Measurements from ENCODE around the gene ZSCAN9. TPM values are rescaled to one million over a fixed set of nuclear protein-coding genes. Genes with fewer than 3 reads are reported as not detected.

Gene ZSCAN9
- total and polyA plus RNA-seq, 2 of the 13 experiments (the other 11 are each of a cell fraction or from before 2014, with no cell fraction given): 14.6 to 17.8 TPM

DNA sequence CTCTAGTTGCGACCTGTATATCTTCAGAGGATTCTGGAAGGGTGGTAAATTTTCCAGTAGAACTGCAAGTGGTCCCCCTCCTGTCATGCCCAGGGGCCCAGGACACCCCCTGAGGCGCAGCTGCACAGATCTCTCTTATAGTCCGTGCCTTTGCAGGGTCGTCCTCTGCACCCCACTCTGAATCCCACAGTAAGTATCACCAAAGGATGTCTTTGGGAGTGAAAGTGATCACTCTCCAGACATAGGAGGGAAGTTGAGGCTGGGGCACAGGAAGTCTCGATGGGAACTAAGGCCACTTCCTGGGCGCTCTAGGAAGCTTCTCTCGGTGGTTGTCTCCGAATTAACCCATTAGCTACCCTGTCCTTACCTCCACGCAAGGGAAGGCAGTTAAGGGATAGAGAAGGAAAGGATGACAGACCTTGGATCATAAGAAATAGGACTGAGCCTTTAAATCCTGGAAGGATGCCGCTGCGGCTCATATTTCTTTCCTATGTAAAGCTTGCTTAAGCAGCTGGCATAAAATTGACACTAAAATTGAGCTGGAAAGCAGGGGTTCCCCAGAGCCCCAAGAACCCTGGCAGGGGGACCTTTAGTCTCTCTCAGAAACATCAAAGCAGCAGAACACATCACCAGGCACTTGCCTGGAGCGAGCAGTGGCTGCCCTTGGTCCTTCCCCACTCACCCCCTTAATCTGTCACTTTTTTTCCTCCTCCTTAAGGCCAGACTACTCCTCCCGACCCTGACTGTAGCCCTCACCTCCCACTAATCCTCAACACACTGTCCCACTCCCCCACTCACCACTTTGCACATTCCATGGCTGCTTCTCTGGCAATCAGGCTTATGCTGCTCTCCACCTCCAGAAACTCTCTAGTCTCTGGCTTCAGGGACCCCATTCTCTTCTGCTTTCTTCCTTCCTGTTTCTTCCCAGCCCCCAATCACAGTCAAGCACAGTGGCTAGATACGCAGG is 27.2 kb downstream of the ZSCAN9 start, which contains the start of gene ZKSCAN4 (continued):
- peak; percentile 89 for TF ChIP-seq ZMYM4 (CRISPR knock-in tag; IDR thresholded peaks at IDR 0.05)
- peak; percentile 18 for TF ChIP-seq CCAR2 (optimal IDR thresholded peaks at IDR 0.05; ENCODE audit: low read depth, low read length)
- no peak for TF ChIP-seq FLYWCH1 (CRISPR knock-in tag; IDR thresholded peaks at IDR 0.05)
- no peak for TF ChIP-seq ZNF367 (CRISPR knock-in tag; IDR thresholded peaks at IDR 0.05; ENCODE audit: borderline replicate concordance)
- TF ChIP-seq ZNF431 (CRISPR knock-in tag; IDR thresholded peaks at IDR 0.05; ENCODE audit: borderline replicate concordance, low read depth): peak; percentile 66; the same call in 1 of the 2 replicates
- TF ChIP-seq, protein P1, sequence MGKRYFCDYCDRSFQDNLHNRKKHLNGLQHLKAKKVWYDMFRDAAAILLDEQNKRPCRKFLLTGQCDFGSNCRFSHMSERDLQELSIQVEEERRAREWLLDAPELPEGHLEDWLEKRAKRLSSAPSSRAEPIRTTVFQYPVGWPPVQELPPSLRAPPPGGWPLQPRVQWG (CRISPR knock-in tag; IDR thresholded peaks at IDR 0.05; ENCODE audit: borderline replicate concordance, low read depth): no peak
- TF ChIP-seq MEIS2 (CRISPR knock-in tag; IDR thresholded peaks at IDR 0.05): peak; percentile 38; the same call in 1 of the 2 replicates
- TF ChIP-seq HDAC2 (CRISPR knock-in tag; IDR thresholded peaks at IDR 0.05): peak; percentile 94
- TF ChIP-seq DPF2 (CRISPR knock-in tag; IDR thresholded peaks at IDR 0.05; ENCODE audit: borderline replicate concordance, low read depth): no peak
- TF ChIP-seq MIER2 (CRISPR knock-in tag; IDR thresholded peaks at IDR 0.05): peak; percentile 53; the same call in 1 of the 2 replicates
- TF ChIP-seq SNAPC2 (CRISPR knock-in tag; IDR thresholded peaks at IDR 0.05): peak; percentile 28; the same call in 1 of the 2 replicates
- no peak for TF ChIP-seq CC2D1A (CRISPR knock-in tag; IDR thresholded peaks at IDR 0.05)
- peak; percentile 58 for TF ChIP-seq PPARG (CRISPR knock-in tag; conservative IDR thresholded peaks at IDR 0.05)
- no peak; the same call in 1 of the 2 replicates for TF ChIP-seq ZNF589 (CRISPR knock-in tag; conservative IDR thresholded peaks at IDR 0.05)
- TF ChIP-seq, protein P2, sequence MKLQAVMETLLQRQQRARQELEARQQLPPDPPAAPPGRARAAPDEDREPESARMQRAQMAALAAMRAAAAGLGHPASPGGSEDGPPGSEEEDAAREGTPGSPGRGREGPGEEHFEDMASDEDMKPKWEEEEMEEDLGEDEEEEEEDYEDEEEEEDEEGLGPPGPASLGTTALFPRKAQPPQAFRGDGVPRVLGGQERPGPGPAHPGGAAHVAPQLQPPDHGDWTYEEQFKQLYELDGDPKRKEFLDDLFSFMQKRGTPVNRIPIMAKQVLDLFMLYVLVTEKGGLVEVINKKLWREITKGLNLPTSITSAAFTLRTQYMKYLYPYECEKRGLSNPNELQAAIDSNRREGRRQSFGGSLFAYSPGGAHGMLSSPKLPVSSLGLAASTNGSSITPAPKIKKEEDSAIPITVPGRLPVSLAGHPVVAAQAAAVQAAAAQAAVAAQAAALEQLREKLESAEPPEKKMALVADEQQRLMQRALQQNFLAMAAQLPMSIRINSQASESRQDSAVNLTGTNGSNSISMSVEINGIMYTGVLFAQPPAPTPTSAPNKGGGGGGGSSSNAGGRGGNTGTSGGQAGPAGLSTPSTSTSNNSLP (IDR thresholded peaks at IDR 0.05; ENCODE audit: low read depth, low read length): no peak
- TF ChIP-seq, protein P3, sequence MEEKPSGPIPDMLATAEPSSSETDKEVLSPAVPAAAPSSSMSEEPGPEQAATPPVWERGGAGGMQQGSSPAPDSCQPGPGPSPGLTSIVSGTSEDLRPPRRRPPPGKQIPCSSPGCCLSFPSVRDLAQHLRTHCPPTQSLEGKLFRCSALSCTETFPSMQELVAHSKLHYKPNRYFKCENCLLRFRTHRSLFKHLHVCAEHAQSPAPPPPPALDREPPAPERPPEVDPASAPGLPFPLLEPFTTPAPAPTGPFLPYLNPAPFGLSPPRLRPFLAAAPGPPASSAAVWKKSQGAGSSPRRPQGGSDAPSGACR (CRISPR knock-in tag; IDR thresholded peaks at IDR 0.05): peak; percentile 81
- TF ChIP-seq ELF3 (CRISPR knock-in tag; IDR thresholded peaks at IDR 0.05): peak; percentile 88
- TF ChIP-seq IRX3 (CRISPR knock-in tag; IDR thresholded peaks at IDR 0.05; ENCODE audit: borderline replicate concordance, low read depth): no peak
- TF ChIP-seq AGO1 (IDR thresholded peaks at IDR 0.05; ENCODE audit: low read depth, low read length, poor library complexity, severe bottlenecking): no peak
- TF ChIP-seq, protein P4, sequence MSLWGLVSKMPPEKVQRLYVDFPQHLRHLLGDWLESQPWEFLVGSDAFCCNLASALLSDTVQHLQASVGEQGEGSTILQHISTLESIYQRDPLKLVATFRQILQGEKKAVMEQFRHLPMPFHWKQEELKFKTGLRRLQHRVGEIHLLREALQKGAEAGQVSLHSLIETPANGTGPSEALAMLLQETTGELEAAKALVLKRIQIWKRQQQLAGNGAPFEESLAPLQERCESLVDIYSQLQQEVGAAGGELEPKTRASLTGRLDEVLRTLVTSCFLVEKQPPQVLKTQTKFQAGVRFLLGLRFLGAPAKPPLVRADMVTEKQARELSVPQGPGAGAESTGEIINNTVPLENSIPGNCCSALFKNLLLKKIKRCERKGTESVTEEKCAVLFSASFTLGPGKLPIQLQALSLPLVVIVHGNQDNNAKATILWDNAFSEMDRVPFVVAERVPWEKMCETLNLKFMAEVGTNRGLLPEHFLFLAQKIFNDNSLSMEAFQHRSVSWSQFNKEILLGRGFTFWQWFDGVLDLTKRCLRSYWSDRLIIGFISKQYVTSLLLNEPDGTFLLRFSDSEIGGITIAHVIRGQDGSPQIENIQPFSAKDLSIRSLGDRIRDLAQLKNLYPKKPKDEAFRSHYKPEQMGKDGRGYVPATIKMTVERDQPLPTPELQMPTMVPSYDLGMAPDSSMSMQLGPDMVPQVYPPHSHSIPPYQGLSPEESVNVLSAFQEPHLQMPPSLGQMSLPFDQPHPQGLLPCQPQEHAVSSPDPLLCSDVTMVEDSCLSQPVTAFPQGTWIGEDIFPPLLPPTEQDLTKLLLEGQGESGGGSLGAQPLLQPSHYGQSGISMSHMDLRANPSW (CRISPR knock-in tag; IDR thresholded peaks at IDR 0.05; ENCODE audit: borderline replicate concordance): peak; percentile 90; the same call in 1 of the 2 replicates
- no peak for TF ChIP-seq CENPT (CRISPR knock-in tag; IDR thresholded peaks at IDR 0.05; ENCODE audit: low read depth)
- no peak for TF ChIP-seq JDP2 (CRISPR knock-in tag; IDR thresholded peaks at IDR 0.05; ENCODE audit: borderline replicate concordance)
